Kidney epithelial cell (primary cell): Measurements from ENCODE around the gene NUB1. TPM values are rescaled to one million over a fixed set of nuclear protein-coding genes. Genes with fewer than 3 reads are reported as not detected.

Source experiments
- DNase-seq: peaks from one replicate; pipeline ENCODE4 v3.0.0-alpha.2; 2010; ENCODE audit warnings: low read depth
- H3K27me3 ChIP-seq: 2 replicates; pipeline ENCODE4 v1.6.0; 2011; ENCODE audit warnings: low read length; ENCODE audit not compliant: control insufficient read depth, insufficient read depth
- H3K36me3 ChIP-seq: 2 replicates; pipeline ENCODE4 v1.5.1; 2011; ENCODE audit warnings: low read length; ENCODE audit not compliant: control insufficient read depth, insufficient read depth
- H3K4me3 ChIP-seq: 2 replicates; pipeline ENCODE4 v1.5.1; 2011; ENCODE audit warnings: low read depth, mild to moderate bottlenecking, control low read depth, low read length
- total RNA-seq: library from RNA; depleted of rRNA; stranded (reverse); fragments of >200 nt; gene quantifications from 2 replicates; pipeline ENCODE4 v1.2.3, GENCODE V29; 2015
- TF ChIP-seq, protein P1 (sequence below): IDR thresholded peaks from 2 replicates; pipeline ENCODE4 v1.5.1; 2011; ENCODE audit warnings: mild to moderate bottlenecking, moderate library complexity, low read length, control low read depth, inconsistent platforms; ENCODE audit not compliant: insufficient read depth, poor library complexity, severe bottlenecking

The NUB1 gene
- total RNA-seq, 1 donor from 2014 or later, result 60.2 TPM

DNA sequence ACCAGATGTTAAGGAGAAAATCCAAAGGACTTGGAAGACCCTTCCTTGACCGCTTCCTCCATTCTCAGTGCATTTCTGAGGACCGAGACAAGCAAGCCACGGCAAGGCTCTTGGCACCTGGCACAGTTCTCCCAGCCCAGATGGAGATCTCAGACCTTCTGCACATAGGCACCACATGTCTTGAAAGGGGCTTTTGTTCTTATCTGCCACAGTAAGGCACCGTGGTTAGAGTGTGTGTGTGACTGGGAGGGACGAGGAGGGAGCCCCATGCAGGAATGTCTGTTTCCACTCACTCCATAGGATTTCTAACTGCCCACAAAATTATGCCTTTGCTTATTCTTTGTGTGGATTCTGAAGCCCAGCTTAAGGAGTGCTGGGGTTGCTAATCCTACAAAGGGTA is 78.5 kb downstream of the NUB1 start:
- no peak for DNase-seq
- peaks cover 12% of the 10 kb centered on the region for H3K27me3 ChIP-seq
- no peaks in the 10 kb centered on the region for H3K36me3 ChIP-seq
- TF ChIP-seq, protein P1, sequence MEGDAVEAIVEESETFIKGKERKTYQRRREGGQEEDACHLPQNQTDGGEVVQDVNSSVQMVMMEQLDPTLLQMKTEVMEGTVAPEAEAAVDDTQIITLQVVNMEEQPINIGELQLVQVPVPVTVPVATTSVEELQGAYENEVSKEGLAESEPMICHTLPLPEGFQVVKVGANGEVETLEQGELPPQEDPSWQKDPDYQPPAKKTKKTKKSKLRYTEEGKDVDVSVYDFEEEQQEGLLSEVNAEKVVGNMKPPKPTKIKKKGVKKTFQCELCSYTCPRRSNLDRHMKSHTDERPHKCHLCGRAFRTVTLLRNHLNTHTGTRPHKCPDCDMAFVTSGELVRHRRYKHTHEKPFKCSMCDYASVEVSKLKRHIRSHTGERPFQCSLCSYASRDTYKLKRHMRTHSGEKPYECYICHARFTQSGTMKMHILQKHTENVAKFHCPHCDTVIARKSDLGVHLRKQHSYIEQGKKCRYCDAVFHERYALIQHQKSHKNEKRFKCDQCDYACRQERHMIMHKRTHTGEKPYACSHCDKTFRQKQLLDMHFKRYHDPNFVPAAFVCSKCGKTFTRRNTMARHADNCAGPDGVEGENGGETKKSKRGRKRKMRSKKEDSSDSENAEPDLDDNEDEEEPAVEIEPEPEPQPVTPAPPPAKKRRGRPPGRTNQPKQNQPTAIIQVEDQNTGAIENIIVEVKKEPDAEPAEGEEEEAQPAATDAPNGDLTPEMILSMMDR, result no peak
- no peak overlapping the region for H3K4me3 ChIP-seq

DNA sequence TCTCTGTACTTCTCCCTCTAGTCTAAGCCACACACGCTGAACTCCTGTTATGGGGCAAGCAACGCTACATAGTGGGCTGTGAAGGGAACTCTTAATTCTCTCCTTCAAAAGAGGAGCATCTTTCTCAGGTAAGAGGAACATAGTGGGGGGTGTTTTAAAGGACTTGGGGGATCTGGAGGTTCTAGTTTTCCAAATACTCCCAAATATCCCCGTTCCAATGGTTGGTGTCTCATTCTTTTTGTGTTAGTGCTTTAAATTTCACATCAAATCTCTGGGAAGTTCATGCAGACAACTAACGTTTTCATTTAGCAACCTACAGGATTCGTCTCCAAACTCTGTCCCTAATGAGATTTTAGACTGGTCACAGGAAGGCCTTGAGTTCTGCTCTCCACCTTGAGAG is 80.6 kb downstream of the NUB1 start:
- TF ChIP-seq, protein P1, result no peak
- Histone ChIP-seq H3K4me3 (no peak overlapping the region), H3K27me3 (no peaks in the 10 kb centered on the region), H3K36me3 (no peaks in the 10 kb centered on the region)
- no peak for DNase-seq

DNA sequence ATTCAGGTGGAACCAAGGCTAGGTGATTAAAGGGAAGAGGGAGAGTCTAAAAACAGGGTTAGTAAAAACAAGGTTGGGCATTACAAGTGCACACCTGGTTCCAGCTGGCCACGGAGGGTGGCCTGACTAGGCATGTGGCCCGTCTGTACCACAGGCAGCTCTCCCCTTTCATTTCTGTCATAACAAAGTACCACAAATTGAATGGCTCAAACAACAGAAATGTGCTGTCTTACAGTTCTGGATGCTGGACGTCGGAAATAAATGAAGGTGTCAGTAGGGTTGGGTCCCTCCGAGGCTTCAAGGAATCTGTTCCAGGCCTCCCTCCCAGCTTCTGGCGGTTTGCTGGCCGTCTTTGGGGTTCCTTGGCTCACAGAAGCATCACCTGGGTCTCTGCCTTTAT is 81.6 kb downstream of the NUB1 start:
- Histone ChIP-seq H3K27me3 (no peaks in the 10 kb centered on the region), H3K36me3 (no peaks in the 10 kb centered on the region), H3K4me3 (no peak overlapping the region)
- TF ChIP-seq, protein P1, result no peak
- DNase-seq, result no peak

DNA sequence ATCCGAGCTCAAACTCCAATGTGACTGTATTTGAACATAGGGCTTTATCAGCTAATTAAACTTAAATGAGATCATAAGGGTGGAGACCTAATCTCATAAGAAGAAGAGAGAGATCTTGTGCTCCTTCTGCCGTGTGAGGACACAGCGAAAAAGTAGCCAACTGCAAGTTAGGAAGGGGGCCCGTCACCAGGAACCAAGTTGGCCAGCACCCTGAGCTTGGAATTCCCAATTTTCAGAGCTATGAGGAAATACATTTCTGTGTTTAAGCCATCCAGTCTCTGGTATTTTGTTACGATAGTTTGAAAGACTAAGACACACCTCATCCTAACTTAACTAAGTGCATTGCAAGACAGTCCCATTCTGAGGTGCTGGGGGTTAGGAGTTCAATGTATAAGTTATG is 82.3 kb downstream of the NUB1 start:
- Histone ChIP-seq H3K36me3 (no peaks in the 10 kb centered on the region), H3K4me3 (no peak overlapping the region), H3K27me3 (no peaks in the 10 kb centered on the region)
- DNase-seq, result no peak
- TF ChIP-seq, protein P1, result no peak

DNA sequence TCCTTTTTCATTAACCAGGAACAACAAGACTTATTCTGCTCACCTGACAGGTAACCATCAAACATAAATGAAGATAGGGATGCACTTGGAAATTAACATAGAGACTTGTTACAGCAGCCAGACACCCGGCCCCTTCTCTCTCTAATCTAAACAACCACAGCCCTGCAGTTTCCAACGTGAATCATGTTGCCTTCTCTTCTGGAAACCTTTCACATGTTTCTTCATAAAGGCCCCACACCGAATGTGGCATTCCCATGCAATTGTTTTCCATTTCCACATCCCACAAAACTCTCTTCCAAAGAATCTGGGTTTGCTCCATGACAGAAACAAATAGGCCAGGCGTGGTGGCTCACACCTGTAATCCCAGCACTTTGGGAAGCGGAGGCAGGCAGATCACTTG is 83.2 kb downstream of the NUB1 start:
- TF ChIP-seq, protein P1, result no peak
- no peaks in the 10 kb centered on the region for H3K27me3 ChIP-seq
- no peak overlapping the region for H3K4me3 ChIP-seq
- H3K36me3 ChIP-seq, result no peaks in the 10 kb centered on the region
- DNase-seq, result no peak

DNA sequence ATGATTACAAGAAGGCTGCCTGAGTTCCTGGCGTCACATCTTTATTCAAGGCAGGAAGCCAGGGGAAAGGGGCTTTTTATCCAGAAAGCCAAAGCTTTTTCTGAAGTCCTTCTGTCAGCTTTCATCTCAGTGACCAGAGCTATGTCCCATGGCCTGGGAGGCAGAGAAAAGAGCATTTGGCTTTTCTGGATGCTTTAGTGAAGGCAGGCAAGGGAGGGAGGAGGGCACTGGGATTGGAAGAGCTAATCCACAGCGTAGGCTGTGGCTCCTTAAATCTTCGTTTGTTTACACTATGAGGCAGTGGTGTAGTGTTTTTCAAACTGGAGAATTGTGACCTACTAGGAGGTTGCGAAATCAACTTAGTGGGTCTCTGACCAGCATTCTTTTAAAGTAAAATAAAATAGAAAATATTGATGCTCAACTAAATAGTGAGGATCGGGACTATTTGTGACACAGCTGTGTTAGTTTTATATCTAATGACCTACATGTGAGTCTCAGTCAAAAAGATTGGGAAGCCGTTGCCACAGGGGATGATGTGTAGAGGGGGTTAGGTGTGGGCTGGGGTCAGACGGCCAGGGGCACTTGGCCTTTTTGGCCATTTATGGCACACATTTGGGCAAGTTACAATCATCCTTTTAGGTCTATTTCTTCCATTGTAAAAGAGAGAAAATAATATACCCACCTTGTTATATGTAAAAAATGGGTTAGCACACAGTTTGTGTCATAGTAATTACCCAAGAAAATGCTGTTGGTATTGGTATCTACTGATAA is 84.2 kb downstream of the NUB1 start:
- Histone ChIP-seq H3K4me3 (no peak overlapping the region), H3K36me3 (no peaks in the 10 kb centered on the region), H3K27me3 (no peaks in the 10 kb centered on the region)
- DNase-seq, result no peak
- TF ChIP-seq, protein P1, result no peak
